ENCODE results near the gene TSSC4. TPM values are rescaled to one million over a fixed set of nuclear protein-coding genes. Genes with fewer than 3 reads are reported as not detected.

TSSC4 gene
- total RNA-seq = 10 to 100 TPM; 45.1 to 60.1 (median 53.2) TPM
- polyA plus RNA-seq = 10 to 100 TPM; 43.7 to 51.1 (median 47.7) TPM

GRCh38 chr11:2400069-2400761, at the start of gene TSSC4:
Gene TSSC4, plus strand, starts transcription at chr11:2400750. Its CDS starts 1,884 bp downstream, at chr11:2402634.
- peak; percentile 100 for DNase-seq
- Histone ChIP-seq H3K4me1 (peaks cover 0 to 31% (median 28%) of the 10 kb centered on the region in 4 donors), H3K27me3 (no peaks in the 10 kb centered on the region), H3K4me3 (peak within 1 kb of the TSS; percentile 81 to 88 (median 82)), H3K27ac (peak within 1 kb of the TSS; percentile 99), H3K36me3 (peaks cover 24 to 66% (median 45%) of the 10 kb centered on the region in 4 donors), H3K9me3 (no peaks in the 10 kb centered on the region)
- WGBS, 2 donors = 0% methylated on average over 66 of the region's 66 CpGs
- intact Hi-C loops (cut with DNase I) = loop anchor here (2.0 to 10.0 kb wide), 4 partner anchors 17 to 645 kb away; partner anchors contain the start of gene IFITM10
- TF ChIP-seq POLR2AphosphoS5 (IDR thresholded peaks at IDR 0.05) (peak; percentile 97 to 98 (median 98)), CTCF (IDR thresholded peaks at IDR 0.05) (peak; percentile 81 to 97 (median 92)), EP300 (IDR thresholded peaks at IDR 0.05) (peak in 2 of 4 donors; percentile 87 to 96), POLR2A (IDR thresholded peaks at IDR 0.05) (peak; percentile 85 to 93)

- H3K36me3 ChIP-seq = no peaks in the 10 kb centered on the region
- no peak overlapping the region for H3K4me3 ChIP-seq
- peaks cover 0 to 10% (median 3%) of the 10 kb centered on the region in 4 donors for H3K9me3 ChIP-seq
- intact Hi-C loops (cut with DNase I) = no loop called here
- H3K4me1 ChIP-seq = no peaks in the 10 kb centered on the region
- 49 to 85% methylated on average over 3 of the region's 3 CpGs for whole genome bisulfite sequencing, 2 donors
- TF ChIP-seq POLR2AphosphoS5 (IDR thresholded peaks at IDR 0.05) (no peak), EP300 (IDR thresholded peaks at IDR 0.05) (no peak), POLR2A (IDR thresholded peaks at IDR 0.05) (no peak), CTCF (IDR thresholded peaks at IDR 0.05) (no peak)
- no peaks in the 10 kb centered on the region for H3K27me3 ChIP-seq
- DNase-seq = no peak
- H3K27ac ChIP-seq = no peak overlapping the region
These were observed 48.8 kb upstream of the TSSC4 start for GRCh38 chr11:2351701-2352100.

- no peak overlapping the region for H3K27ac ChIP-seq
- H3K27me3 ChIP-seq = no peaks in the 10 kb centered on the region
- no peak overlapping the region for H3K4me3 ChIP-seq
- intact Hi-C loops (cut with DNase I) = no loop called here
- whole genome bisulfite sequencing, 2 donors = 44 to 78% methylated on average over 4 of the region's 4 CpGs
- no peak for DNase-seq
- peaks cover 0 to 10% (median 3%) of the 10 kb centered on the region in 4 donors for H3K9me3 ChIP-seq
- no peaks in the 10 kb centered on the region for H3K4me1 ChIP-seq
- H3K36me3 ChIP-seq = no peaks in the 10 kb centered on the region
- TF ChIP-seq POLR2AphosphoS5 (IDR thresholded peaks at IDR 0.05) = no peak
- no peak for TF ChIP-seq EP300 (IDR thresholded peaks at IDR 0.05)
- TF ChIP-seq CTCF (IDR thresholded peaks at IDR 0.05) = no peak
- TF ChIP-seq POLR2A (IDR thresholded peaks at IDR 0.05) = no peak
These were observed 48.1 kb upstream of the TSSC4 start for GRCh38 chr11:2352420-2352819.

- intact Hi-C loops (cut with DNase I) = no loop called here
- Histone ChIP-seq H3K36me3 (no peaks in the 10 kb centered on the region), H3K4me3 (no peak overlapping the region), H3K4me1 (no peaks in the 10 kb centered on the region), H3K27ac (no peak overlapping the region), H3K27me3 (no peaks in the 10 kb centered on the region), H3K9me3 (no peaks in the 10 kb centered on the region)
- no peak for DNase-seq
- TF ChIP-seq CTCF (IDR thresholded peaks at IDR 0.05) (no peak), POLR2AphosphoS5 (IDR thresholded peaks at IDR 0.05) (no peak), POLR2A (IDR thresholded peaks at IDR 0.05) (no peak), EP300 (IDR thresholded peaks at IDR 0.05) (no peak)
- 77 to 83% methylated on average over 7 of the region's 7 CpGs for WGBS, 2 donors
These were observed 45.4 kb upstream of the TSSC4 start for GRCh38 chr11:2355000-2355644.
